Prostate gland (tissue), 2 donors: Measurements from ENCODE around the gene PRICKLE2. TPM values are rescaled to one million over a fixed set of nuclear protein-coding genes. Genes with fewer than 3 reads are reported as not detected.

Experiments
- DNase-seq: peaks from one replicate; pipeline ENCODE4 v3.0.0-alpha.2; 2019; ENCODE audit warnings: low spot score
- H3K27ac ChIP-seq, 2 donors: fragments of 200-600 bp; sonication (generic); 2 replicates each; pipeline ENCODE4 v1.5.1; 2017 to 2019
- H3K27me3 ChIP-seq: fragments of 200-600 bp; sonication (generic); replicated peaks from 2 replicates; pipeline ENCODE4 v1.5.1; 2019; ENCODE audit not compliant: insufficient read depth
- H3K36me3 ChIP-seq, 2 donors: fragments of 200-600 bp; sonication (generic); 1 replicate in 1 of 2; 2 replicates in 1 of 2; pipeline versions ENCODE4 v1.5.1 to v1.8.1; 2017 to 2019
- H3K4me1 ChIP-seq: fragments of 200-600 bp; sonication (generic); replicated peaks from 2 replicates; pipeline ENCODE4 v1.5.1; 2019
- H3K4me3 ChIP-seq, 2 donors: fragments of 200-600 bp; sonication (generic); 2 replicates each; pipeline ENCODE4 v1.5.1; 2017 to 2019
- H3K9me3 ChIP-seq: fragments of 200-600 bp; sonication (generic); 2 replicates; pipeline ENCODE4 v1.5.1; 2017
- CTCF ChIP-seq, 4 experiments: fragments of 200-600 bp in 2 of 4; fragments of 450-650 bp in 2 of 4; sonication (generic) in 2 of 4; IDR thresholded peaks; 1 replicate in 3 of 4; 2 replicates in 1 of 4; pipeline ENCODE4 v1.5.1; 2016 to 2019; ENCODE audit warnings: antibody characterized with exemption in 4 of 4, mild to moderate bottlenecking in 2 of 4, moderate library complexity in 2 of 4
- POLR2A ChIP-seq: fragments of 450-650 bp; IDR thresholded peaks from one replicate; pipeline ENCODE4 v1.6.1; 2016; ENCODE audit warnings: antibody characterized with exemption, mild to moderate bottlenecking
- POLR2AphosphoS5 ChIP-seq: sonication (generic); formaldehyde crosslinking; IDR thresholded peaks from one replicate; pipeline ENCODE4 v1.6.1; 2017; ENCODE audit warnings: antibody characterized with exemption
- WGBS: methylation state at CpG from one replicate; pipeline ENCODE4 v1.1.5; 2018; 5-methylcytosine and 5-hydroxymethylcytosine counted together
- intact Hi-C: fragments of 100-400 bp; cut with DNase I; formaldehyde crosslinking; loops from one replicate; pipeline ENCODE4 v1.14.2; 2022
- total RNA-seq, 2 donors: library from RNA; depleted of rRNA; stranded (reverse); fragments of >200 nt; gene quantifications; one replicate each; pipeline ENCODE4 v1.1.0, GENCODE V29; 2016

Gene PRICKLE2
- total RNA-seq, 2 donors from 2014 or later = 11.9 to 21.0 TPM

- no peaks in the 10 kb centered on the region for H3K9me3 ChIP-seq
- H3K36me3 ChIP-seq = no peaks in the 10 kb centered on the region
- no peaks in the 10 kb centered on the region for H3K27me3 ChIP-seq
- no peak overlapping the region for H3K27ac ChIP-seq
- intact Hi-C loops = no loop called here
- DNase-seq = no peak
- no peaks in the 10 kb centered on the region for H3K4me1 ChIP-seq
- H3K4me3 ChIP-seq = no peak overlapping the region
- WGBS = 81% methylated on average over 9 of the region's 9 CpGs
- peak in 2 of 4 experiments; percentile 10 to 29 for TF ChIP-seq CTCF (IDR thresholded peaks at IDR 0.05)
- no peak for TF ChIP-seq POLR2AphosphoS5
- no peak for TF ChIP-seq POLR2A
Observed at GRCh38 chr3:64244011-64244942, 19.0 kb upstream of the PRICKLE2 start.

DNA sequence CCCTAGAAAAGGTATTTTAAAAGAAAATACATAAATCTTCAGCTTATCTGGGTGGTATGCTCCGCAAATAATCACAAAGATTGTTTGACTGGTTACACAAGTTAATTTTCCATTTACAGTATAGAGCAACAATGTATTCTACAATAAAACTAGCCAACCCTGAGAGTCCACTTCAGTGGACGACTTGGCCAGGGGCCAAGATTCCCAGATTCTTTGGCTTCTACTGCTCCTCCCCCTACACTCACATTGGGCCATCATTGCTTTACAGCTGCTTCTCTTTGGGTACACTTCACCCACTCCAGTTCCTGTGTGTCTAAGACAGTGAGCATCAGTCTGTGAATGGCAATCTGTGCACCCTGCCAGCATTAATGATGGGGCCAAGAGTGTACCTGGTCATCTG is 17.2 kb upstream of the PRICKLE2 start:
- H3K27ac ChIP-seq = no peak overlapping the region
- no peak for DNase-seq
- WGBS = 50% methylated on average over 2 of the region's 2 CpGs

DNA sequence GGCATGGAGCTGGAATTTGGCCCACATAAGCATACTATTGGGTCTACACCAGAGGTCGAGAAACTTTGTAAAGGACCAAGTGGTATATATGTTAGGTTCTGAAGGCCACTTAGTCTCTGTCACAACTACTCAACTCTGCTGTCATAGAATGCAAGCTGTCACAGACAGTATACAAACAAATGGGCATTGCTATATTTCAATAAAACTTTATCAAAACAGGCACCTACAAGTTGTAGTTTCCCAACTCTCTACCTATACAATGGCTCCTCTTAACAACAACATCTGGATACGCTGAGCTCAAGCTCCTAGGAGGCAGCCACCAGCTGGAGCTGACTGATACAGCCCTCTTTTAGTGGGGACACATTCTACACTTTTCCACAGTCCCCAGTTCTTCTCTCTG is 15.7 kb upstream of the PRICKLE2 start:
- H3K27me3 ChIP-seq = no peaks in the 10 kb centered on the region
- H3K36me3 ChIP-seq = no peaks in the 10 kb centered on the region
- intact Hi-C loops = no loop called here
- WGBS = 73% methylated on average over 2 of the region's 2 CpGs
- no peak for TF ChIP-seq CTCF (IDR thresholded peaks at IDR 0.05)
- no peak for TF ChIP-seq POLR2A
- TF ChIP-seq POLR2AphosphoS5 = no peak
- no peaks in the 10 kb centered on the region for H3K4me1 ChIP-seq
- H3K9me3 ChIP-seq = no peaks in the 10 kb centered on the region
- no peak overlapping the region for H3K27ac ChIP-seq
- no peak overlapping the region for H3K4me3 ChIP-seq
- no peak for DNase-seq

More for the DNA sequence above, 17.2 kb upstream of the PRICKLE2 start:
- no peaks in the 10 kb centered on the region for H3K4me1 ChIP-seq
- no peaks in the 10 kb centered on the region for H3K9me3 ChIP-seq
- no peak for TF ChIP-seq POLR2A
- no peak for TF ChIP-seq POLR2AphosphoS5
- no peak for TF ChIP-seq CTCF (IDR thresholded peaks at IDR 0.05)
- intact Hi-C loops = no loop called here
- H3K4me3 ChIP-seq = no peak overlapping the region
- H3K27me3 ChIP-seq = no peaks in the 10 kb centered on the region
- no peaks in the 10 kb centered on the region for H3K36me3 ChIP-seq

- H3K9me3 ChIP-seq = no peaks in the 10 kb centered on the region
- no peaks in the 10 kb centered on the region for H3K27me3 ChIP-seq
- intact Hi-C loops = no loop called here
- no peak for TF ChIP-seq POLR2A
- TF ChIP-seq POLR2AphosphoS5 = no peak
- TF ChIP-seq CTCF (IDR thresholded peaks at IDR 0.05) = no peak
- no peaks in the 10 kb centered on the region for H3K36me3 ChIP-seq
- no peaks in the 10 kb centered on the region for H3K4me1 ChIP-seq
- H3K27ac ChIP-seq = no peak overlapping the region
- 90% methylated on average over 3 of the region's 3 CpGs for WGBS
- no peak overlapping the region for H3K4me3 ChIP-seq
- no peak for DNase-seq
Observed at GRCh38 chr3:64240396-64240795, 15.1 kb upstream of the PRICKLE2 start.

GRCh38 chr3:64239841-64240240 is 14.6 kb upstream of the PRICKLE2 start:
- Histone ChIP-seq H3K4me1 (no peaks in the 10 kb centered on the region), H3K4me3 (no peak overlapping the region), H3K36me3 (no peaks in the 10 kb centered on the region), H3K27me3 (no peaks in the 10 kb centered on the region), H3K27ac (no peak overlapping the region), H3K9me3 (no peaks in the 10 kb centered on the region)
- no peak for DNase-seq
- intact Hi-C loops = no loop called here
- no peak for TF ChIP-seq CTCF (IDR thresholded peaks at IDR 0.05)
- TF ChIP-seq POLR2AphosphoS5 = no peak
- TF ChIP-seq POLR2A = no peak
- 87% methylated on average over 5 of the region's 5 CpGs for WGBS
